Right lobe of liver (tissue), 6 donors: ENCODE measurements around the gene CYP27C1. TPM values are rescaled to one million over a fixed set of nuclear protein-coding genes. Genes with fewer than 3 reads are reported as not detected.
A peak's percentile ranks its signal among the peaks of the same experiment; 100 is the strongest.

Experiments used
- ATAC-seq, 4 donors: fragments of 200-7000 bp; cut with Tn5 transposase; one replicate each; pipeline ENCODE4 v1.9.1; 2020; ENCODE audit warnings: mild to moderate bottlenecking in 4 of 4, moderate library complexity in 4 of 4
- DNase-seq, 3 donors: peaks; one replicate each; pipeline ENCODE4 v3.0.0-alpha.2; 2020
- H3K27ac ChIP-seq, 3 donors: fragments of 200-600 bp; one replicate each; pipeline ENCODE4 v1.8.0; 2022
- H3K27me3 ChIP-seq, 2 donors: fragments of 200-600 bp; one replicate each; pipeline ENCODE4 v1.8.0; 2022
- H3K36me3 ChIP-seq, 4 donors: fragments of 200-600 bp; sonication (generic) in 1 of 4; one replicate each; pipeline versions ENCODE4 v1.5.1 to v1.8.0; 2017 to 2022; ENCODE audit warnings: control low read depth in 1 of 4
- H3K4me1 ChIP-seq, 4 donors: fragments of 200-600 bp; sonication (generic) in 1 of 4; one replicate each; pipeline versions ENCODE4 v1.5.1 to v1.8.0; 2017 to 2022; ENCODE audit warnings: control low read depth in 1 of 4
- H3K4me3 ChIP-seq, 3 donors: fragments of 200-600 bp; one replicate each; pipeline ENCODE4 v1.8.0; 2022
- H3K9me3 ChIP-seq, 4 donors: fragments of 200-600 bp; sonication (generic) in 1 of 4; one replicate each; pipeline versions ENCODE4 v1.5.1 to v1.8.0; 2017 to 2022; ENCODE audit warnings: control low read depth in 1 of 4
- CTCF ChIP-seq, 4 donors: fragments of 200-600 bp in 3 of 4; fragments of 450-650 bp in 1 of 4; IDR thresholded peaks; one replicate each; pipeline versions ENCODE4 v1.5.1 to v1.8.0; 2016 to 2022; ENCODE audit warnings: antibody characterized with exemption in 4 of 4, mild to moderate bottlenecking in 2 of 4
- POLR2A ChIP-seq: fragments of 450-650 bp; IDR thresholded peaks from one replicate; pipeline ENCODE4 v1.6.1; 2017; ENCODE audit warnings: antibody characterized with exemption, mild to moderate bottlenecking
- WGBS: methylation state at CpG from one replicate; pipeline ENCODE4 v1.1.6; 2018; ENCODE audit warnings: low coverage, low lambda C conversion rate; ENCODE audit not compliant: insufficient coverage; ENCODE audit errors: missing lambda C conversion rate; 5-methylcytosine and 5-hydroxymethylcytosine counted together
- intact Hi-C, 2 donors: fragments of 100-400 bp; cut with DNase I; formaldehyde crosslinking; loops; one replicate each; pipeline versions ENCODE4 v1.11.2 to v1.14.1; 2022
- total RNA-seq, 6 experiments: library from RNA; depleted of rRNA in 2 of 6; stranded (reverse); fragments of >200 nt in 2 of 6; fragmentation: NEBNext Ultra II Directional in 3 of 6; extraction: Animal tissue kit (Norgen Biotek cat#: 25700) in 3 of 6; gene quantifications; one replicate each; pipeline versions ENCODE4 v1.1.0 to v1.2.4, GENCODE V29; 2016 to 2023
- donor health status: DM: no; HTN: yes; CAD: no.
- donor health status: DM: no; HTN: no; CAD: no.
- donor health status: DM: no; HTN: no; CAD: no.
- donor health status: DM: no; HTN: yes; CAD: no.
- donor health status: DM: no; HTN: yes; CAD: no.

CYP27C1 gene
- total RNA-seq, 6 experiments from 2014 or later, result 0.05 TPM; not detected in 5

- TF ChIP-seq CTCF (IDR thresholded peaks at IDR 0.05) (no peak), POLR2A (no peak)
- Histone ChIP-seq H3K4me3 (no peak overlapping the region), H3K4me1 (peaks cover 0 to 4% (median 2%) of the 10 kb centered on the region in 4 donors), H3K36me3 (no peaks in the 10 kb centered on the region), H3K27me3 (no peaks in the 10 kb centered on the region), H3K27ac (no peak overlapping the region), H3K9me3 (no peaks in the 10 kb centered on the region)
- ATAC-seq (no peak), DNase-seq (no peak)
- intact Hi-C loops, result loop anchor here (10.0 kb wide), 1 partner anchor 101 kb away; no protein-coding TSS in a partner anchor
- WGBS, result 75% methylated on average over 9 of the region's 19 CpGs
Observed at GRCh38 chr2:127175751-127176354, 44.2 kb downstream of the CYP27C1 start.

- no peaks in the 10 kb centered on the region for H3K27me3 ChIP-seq
- ATAC-seq (peak in 1 of 4 donors; percentile 58), DNase-seq (no peak)
- no peak overlapping the region for H3K27ac ChIP-seq
- H3K36me3 ChIP-seq, result no peaks in the 10 kb centered on the region
- H3K4me1 ChIP-seq, result peaks cover 0 to 11% (median 5%) of the 10 kb centered on the region in 4 donors
- no peak for TF ChIP-seq CTCF (IDR thresholded peaks at IDR 0.05)
- TF ChIP-seq POLR2A, result no peak
- no peaks in the 10 kb centered on the region for H3K9me3 ChIP-seq
- WGBS, result 27% methylated on average over 8 of the region's 13 CpGs
- intact Hi-C loops, result loop anchor here (10.0 kb wide), 1 partner anchor 100 kb away; no protein-coding TSS in a partner anchor
- no peak overlapping the region for H3K4me3 ChIP-seq
Observed at GRCh38 chr2:127175041-127175721, 44.9 kb downstream of the CYP27C1 start.

- no peaks in the 10 kb centered on the region for H3K36me3 ChIP-seq
- DNase-seq (no peak), ATAC-seq (no peak)
- intact Hi-C loops, result loop anchor here (10.0 kb wide), 1 partner anchor 100 kb away; no protein-coding TSS in a partner anchor
- no peak overlapping the region for H3K4me3 ChIP-seq
- H3K27me3 ChIP-seq, result no peaks in the 10 kb centered on the region
- 74% methylated on average over 3 of the region's 6 CpGs for WGBS
- peaks cover 0 to 16% (median 7%) of the 10 kb centered on the region in 4 donors for H3K4me1 ChIP-seq
- no peak overlapping the region for H3K27ac ChIP-seq
- no peaks in the 10 kb centered on the region for H3K9me3 ChIP-seq
- TF ChIP-seq POLR2A (no peak), CTCF (IDR thresholded peaks at IDR 0.05) (no peak)
Observed at GRCh38 chr2:127174640-127175039, 45.5 kb downstream of the CYP27C1 start.

GRCh38 chr2:127174136-127174535, 46.0 kb downstream of the CYP27C1 start:
- ATAC-seq, result peak; percentile 19 to 58 (median 32)
- no peak overlapping the region for H3K4me3 ChIP-seq
- intact Hi-C loops, result loop anchor here (10.0 kb wide), 1 partner anchor 99 kb away; no protein-coding TSS in a partner anchor
- H3K36me3 ChIP-seq, result no peaks in the 10 kb centered on the region
- peaks cover 0 to 17% (median 7%) of the 10 kb centered on the region in 4 donors for H3K4me1 ChIP-seq
- TF ChIP-seq CTCF (IDR thresholded peaks at IDR 0.05) (peak; percentile 17 to 52 (median 34)), POLR2A (no peak)
- H3K27ac ChIP-seq, result no peak overlapping the region
- H3K27me3 ChIP-seq, result no peaks in the 10 kb centered on the region
- no peak for DNase-seq
- H3K9me3 ChIP-seq, result no peaks in the 10 kb centered on the region
- WGBS, result 58% methylated on average over 3 of the region's 6 CpGs
